Measurements from ENCODE around the gene UBL4A. TPM values are rescaled to one million over a fixed set of nuclear protein-coding genes. Genes with fewer than 3 reads are reported as not detected.
A peak's percentile ranks its signal among the peaks of the same experiment; 100 is the strongest.

Gene UBL4A
- total RNA-seq, 3 donors from 2014 or later = 36.2 to 40.1 (median 38.3) TPM

DNA sequence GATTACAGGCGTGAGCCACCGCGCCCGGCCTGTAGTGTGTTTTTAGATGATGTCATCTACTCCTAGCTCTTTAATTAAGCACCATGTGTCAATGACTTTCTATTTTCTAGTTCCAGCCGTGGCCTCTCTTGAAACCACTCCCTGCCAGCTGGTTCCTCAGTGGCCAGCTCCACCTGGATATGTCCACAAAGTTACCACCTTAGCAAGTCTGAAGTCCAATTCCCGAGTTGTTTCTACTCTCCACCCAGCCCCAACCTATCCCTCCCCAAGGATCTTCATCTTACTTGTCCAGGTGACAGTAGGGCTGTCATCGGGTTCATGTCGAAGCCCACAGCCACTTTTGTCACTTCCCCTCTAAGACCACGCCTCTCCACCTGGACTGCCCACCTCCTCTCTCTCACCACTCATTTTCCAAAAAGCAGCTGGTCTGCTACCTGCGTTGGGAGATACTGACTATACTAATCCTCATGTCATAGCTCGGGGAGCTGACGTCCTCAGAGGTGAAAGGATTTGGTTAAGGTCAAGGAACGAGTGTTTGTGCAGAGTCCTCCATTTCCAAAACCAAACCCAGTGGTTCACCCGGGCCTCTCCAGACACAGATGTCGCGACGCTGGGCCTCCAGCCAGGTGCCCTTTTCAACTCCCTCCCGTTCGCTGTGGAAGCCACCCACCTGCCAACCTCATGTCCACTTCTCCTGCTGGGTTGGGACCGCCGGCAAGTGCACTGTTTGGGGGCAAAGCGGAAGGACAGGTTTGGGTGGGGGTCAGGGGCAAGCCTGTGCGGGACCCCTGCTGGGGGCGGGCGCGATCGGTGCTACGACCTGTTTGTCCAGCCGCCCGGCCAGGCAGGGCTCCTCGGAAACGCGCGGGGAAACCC, 28.9 kb upstream of the UBL4A start:
- Histone ChIP-seq H3K4me3 (peak overlapping the region; percentile 66 to 88 (median 66)), H3K4me1 (no peaks in the 10 kb centered on the region), H3K27me3 (peaks cover 0 to 20% of the 10 kb centered on the region in 2 donors), H3K9me3 (no peaks in the 10 kb centered on the region), H3K36me3 (no peaks in the 10 kb centered on the region), H3K27ac (peak overlapping the region; percentile 82 to 90)
- intact Hi-C loops (cut with DNase I; ENCODE audit: low total_unique reads) = loop anchor here (2.0 kb wide), 1 partner anchor 23 kb away; no protein-coding TSS in a partner anchor
- TF ChIP-seq, protein P1, sequence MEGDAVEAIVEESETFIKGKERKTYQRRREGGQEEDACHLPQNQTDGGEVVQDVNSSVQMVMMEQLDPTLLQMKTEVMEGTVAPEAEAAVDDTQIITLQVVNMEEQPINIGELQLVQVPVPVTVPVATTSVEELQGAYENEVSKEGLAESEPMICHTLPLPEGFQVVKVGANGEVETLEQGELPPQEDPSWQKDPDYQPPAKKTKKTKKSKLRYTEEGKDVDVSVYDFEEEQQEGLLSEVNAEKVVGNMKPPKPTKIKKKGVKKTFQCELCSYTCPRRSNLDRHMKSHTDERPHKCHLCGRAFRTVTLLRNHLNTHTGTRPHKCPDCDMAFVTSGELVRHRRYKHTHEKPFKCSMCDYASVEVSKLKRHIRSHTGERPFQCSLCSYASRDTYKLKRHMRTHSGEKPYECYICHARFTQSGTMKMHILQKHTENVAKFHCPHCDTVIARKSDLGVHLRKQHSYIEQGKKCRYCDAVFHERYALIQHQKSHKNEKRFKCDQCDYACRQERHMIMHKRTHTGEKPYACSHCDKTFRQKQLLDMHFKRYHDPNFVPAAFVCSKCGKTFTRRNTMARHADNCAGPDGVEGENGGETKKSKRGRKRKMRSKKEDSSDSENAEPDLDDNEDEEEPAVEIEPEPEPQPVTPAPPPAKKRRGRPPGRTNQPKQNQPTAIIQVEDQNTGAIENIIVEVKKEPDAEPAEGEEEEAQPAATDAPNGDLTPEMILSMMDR (IDR thresholded peaks at IDR 0.05) = no peak
- TF ChIP-seq POLR2AphosphoS5 (IDR thresholded peaks at IDR 0.05) = peak in 1 of 3 donors; percentile 4
- DNase-seq (ENCODE audit: low spot score in 2 of 2) = peak in 1 of 2 donors; percentile 39

DNA sequence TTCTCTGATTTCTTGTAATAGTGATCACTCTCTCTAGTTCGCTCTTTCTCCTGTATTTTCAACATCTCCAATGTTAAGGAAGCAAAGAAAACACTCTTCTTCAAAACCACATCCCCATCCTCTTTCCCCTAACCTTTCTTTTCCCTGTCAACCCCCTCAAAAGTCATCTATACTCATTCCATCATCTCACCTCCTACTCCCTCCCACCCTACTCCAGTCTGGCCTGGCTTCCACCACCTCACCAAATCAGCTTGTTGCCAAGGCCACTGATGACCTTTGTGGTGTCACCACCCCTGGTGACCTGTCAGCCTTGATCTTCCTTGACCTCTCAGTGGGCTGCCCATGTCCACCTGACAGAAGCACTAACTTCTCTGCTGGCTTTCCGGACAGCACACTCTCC, 27.3 kb upstream of the UBL4A start:
- Histone ChIP-seq H3K36me3 (no peaks in the 10 kb centered on the region), H3K4me3 (no peak overlapping the region), H3K4me1 (no peaks in the 10 kb centered on the region), H3K9me3 (peaks cover 0 to 11% of the 10 kb centered on the region in 2 donors), H3K27ac (no peak overlapping the region), H3K27me3 (peaks cover 0 to 16% of the 10 kb centered on the region in 2 donors)
- DNase-seq (ENCODE audit: low spot score in 2 of 2) = no peak
- intact Hi-C loops (cut with DNase I; ENCODE audit: low total_unique reads) = loop anchor here (2.0 kb wide), 1 partner anchor 25 kb away; no protein-coding TSS in a partner anchor
- TF ChIP-seq, protein P1 (IDR thresholded peaks at IDR 0.05) = no peak
- TF ChIP-seq POLR2A (IDR thresholded peaks at IDR 0.05) = no peak
- no peak for TF ChIP-seq POLR2AphosphoS5 (IDR thresholded peaks at IDR 0.05)

DNA sequence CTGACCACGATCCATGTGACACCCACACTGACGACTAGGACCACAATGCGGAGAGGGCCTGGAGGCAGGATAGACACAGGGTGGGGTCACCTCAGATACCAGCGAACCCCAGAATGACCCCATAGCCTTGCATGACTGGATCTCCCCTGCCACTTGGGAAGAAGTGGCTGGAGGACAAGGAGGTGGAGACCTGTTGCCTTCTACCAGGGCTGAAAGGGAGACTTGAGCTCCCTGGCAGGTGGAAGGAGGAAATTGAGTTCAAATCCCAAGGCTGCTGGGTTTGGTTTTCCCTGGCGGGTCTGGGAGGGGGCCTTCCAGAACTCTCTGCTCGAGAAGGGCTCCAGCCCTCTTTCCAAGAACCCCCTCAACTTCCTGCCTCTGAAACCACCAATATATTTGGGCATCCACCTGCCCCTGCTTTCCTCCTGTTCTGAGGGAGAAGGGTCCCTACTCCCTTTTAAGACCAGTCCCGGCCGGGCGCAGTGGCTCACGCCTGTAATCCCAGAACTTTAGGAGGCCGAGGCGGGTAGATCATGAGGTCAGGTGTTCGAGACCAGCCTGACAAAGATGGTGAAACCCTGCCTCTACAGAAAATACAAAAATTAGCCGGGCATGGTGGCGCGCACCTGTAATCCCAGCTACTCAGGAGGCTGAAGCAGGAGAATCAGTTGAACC, 26.6 kb upstream of the UBL4A start:
- Histone ChIP-seq H3K4me1 (no peaks in the 10 kb centered on the region), H3K4me3 (no peak overlapping the region), H3K27me3 (peaks cover 0 to 21% of the 10 kb centered on the region in 2 donors), H3K36me3 (no peaks in the 10 kb centered on the region), H3K27ac (peak overlapping the region in 1 of 2 donors; percentile 7), H3K9me3 (peaks cover 0 to 11% of the 10 kb centered on the region in 2 donors)
- intact Hi-C loops (cut with DNase I; ENCODE audit: low total_unique reads) = no loop called here
- DNase-seq (ENCODE audit: low spot score in 2 of 2) = no peak
- TF ChIP-seq, protein P1 (IDR thresholded peaks at IDR 0.05) = no peak
- TF ChIP-seq POLR2A (IDR thresholded peaks at IDR 0.05) (no peak), POLR2AphosphoS5 (IDR thresholded peaks at IDR 0.05) (no peak)

DNA sequence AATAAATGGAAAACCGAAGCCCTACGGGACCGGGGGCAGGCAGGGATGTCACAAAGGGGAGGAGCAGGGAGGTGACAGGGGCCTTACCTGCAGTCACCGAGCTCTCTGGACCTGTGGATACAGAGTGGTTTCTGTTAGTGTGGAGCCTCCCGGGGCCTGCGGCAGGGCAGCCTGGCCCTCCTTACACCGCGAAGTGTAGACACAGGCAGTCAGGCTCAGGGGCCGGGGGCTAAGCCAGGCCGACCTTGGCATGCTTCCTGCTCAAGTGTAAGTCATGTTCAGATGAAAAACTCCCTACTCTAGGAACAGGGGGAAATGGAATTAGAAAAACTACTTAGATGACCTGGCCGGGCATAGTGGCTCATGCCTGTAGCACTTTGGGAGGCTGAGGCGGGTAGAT, 25.3 kb upstream of the UBL4A start:
- Histone ChIP-seq H3K36me3 (no peaks in the 10 kb centered on the region), H3K27me3 (peaks cover 0 to 29% of the 10 kb centered on the region in 2 donors), H3K27ac (no peak overlapping the region), H3K9me3 (peaks cover 0 to 11% of the 10 kb centered on the region in 2 donors), H3K4me1 (no peaks in the 10 kb centered on the region), H3K4me3 (no peak overlapping the region)
- intact Hi-C loops (cut with DNase I; ENCODE audit: low total_unique reads) = no loop called here
- no peak for DNase-seq (ENCODE audit: low spot score in 2 of 2)
- TF ChIP-seq POLR2AphosphoS5 (IDR thresholded peaks at IDR 0.05) = no peak
- TF ChIP-seq, protein P1 (IDR thresholded peaks at IDR 0.05) = no peak
- TF ChIP-seq POLR2A (IDR thresholded peaks at IDR 0.05) = no peak

DNA sequence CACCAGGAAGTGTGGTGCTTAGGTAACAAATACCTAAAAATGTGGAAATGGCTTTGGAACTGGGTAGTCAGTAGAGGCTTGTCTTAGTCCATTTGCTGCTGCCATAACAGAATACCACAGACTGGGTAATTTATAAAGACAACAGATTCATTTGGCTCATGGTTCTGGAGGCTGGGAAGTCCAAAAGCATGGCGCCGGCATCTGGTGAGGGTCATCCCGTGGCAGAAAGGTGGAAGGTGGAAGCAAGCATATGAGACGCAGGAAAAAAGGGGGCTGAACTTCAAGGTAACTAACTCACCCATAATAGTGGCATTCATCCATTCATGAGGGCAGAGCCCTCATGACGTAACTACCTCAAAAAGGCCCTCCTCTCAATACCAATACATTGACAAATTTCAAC, 23.0 kb upstream of the UBL4A start:
- no peak overlapping the region for H3K27ac ChIP-seq
- H3K36me3 ChIP-seq = no peaks in the 10 kb centered on the region
- H3K4me3 ChIP-seq = no peak overlapping the region
- TF ChIP-seq, protein P1 (IDR thresholded peaks at IDR 0.05) = no peak
- no peak for TF ChIP-seq POLR2A (IDR thresholded peaks at IDR 0.05)
- TF ChIP-seq POLR2AphosphoS5 (IDR thresholded peaks at IDR 0.05) = no peak
- intact Hi-C loops (cut with DNase I; ENCODE audit: low total_unique reads) = no loop called here
- H3K27me3 ChIP-seq = peaks cover 0 to 38% of the 10 kb centered on the region in 2 donors
- H3K4me1 ChIP-seq = no peaks in the 10 kb centered on the region
- DNase-seq (ENCODE audit: low spot score in 2 of 2) = no peak
- H3K9me3 ChIP-seq = peaks cover 0 to 11% of the 10 kb centered on the region in 2 donors

Data from breast epithelium (tissue), 4 donors.